Right lobe of liver (tissue), 4 donors: ENCODE data around the gene ZNF202.

Experiments
- POLR2A ChIP-seq: fragments of 450-650 bp; IDR thresholded peaks from one replicate; pipeline ENCODE4 v1.6.1; 2017; ENCODE audit warnings: antibody characterized with exemption, mild to moderate bottlenecking
- TF ChIP-seq, protein P1 (sequence below), 4 donors: fragments of 200-600 bp in 3 of 4; fragments of 450-650 bp in 1 of 4; IDR thresholded peaks; one replicate each; pipeline versions ENCODE4 v1.5.1 to v1.8.0; 2016 to 2022; ENCODE audit warnings: antibody characterized with exemption in 4 of 4, mild to moderate bottlenecking in 2 of 4
- donor health status: DM: no; HTN: no; CAD: no.
- donor health status: DM: no; HTN: no; CAD: no.
- donor health status: DM: no; HTN: yes; CAD: no.

DNA sequence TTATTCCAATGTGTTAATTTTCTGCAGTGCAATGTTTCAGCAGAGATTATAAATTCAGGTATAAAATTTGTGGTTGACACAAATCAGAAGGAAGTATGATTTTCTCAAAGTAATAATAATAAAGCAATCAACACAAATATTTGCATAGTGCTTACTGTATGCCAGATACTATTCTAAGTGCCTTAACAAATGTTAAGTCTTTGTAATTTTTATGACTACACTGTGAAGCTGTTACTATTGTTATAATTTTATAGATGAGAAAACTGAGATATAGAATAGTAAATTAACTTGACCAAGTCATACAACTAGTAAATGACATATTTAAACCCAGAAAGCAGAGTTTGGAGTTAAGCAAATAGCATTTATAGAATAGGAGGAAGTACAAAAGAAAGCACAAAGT, 29.3 kb upstream of the ZNF202 start:
- TF ChIP-seq, protein P1, sequence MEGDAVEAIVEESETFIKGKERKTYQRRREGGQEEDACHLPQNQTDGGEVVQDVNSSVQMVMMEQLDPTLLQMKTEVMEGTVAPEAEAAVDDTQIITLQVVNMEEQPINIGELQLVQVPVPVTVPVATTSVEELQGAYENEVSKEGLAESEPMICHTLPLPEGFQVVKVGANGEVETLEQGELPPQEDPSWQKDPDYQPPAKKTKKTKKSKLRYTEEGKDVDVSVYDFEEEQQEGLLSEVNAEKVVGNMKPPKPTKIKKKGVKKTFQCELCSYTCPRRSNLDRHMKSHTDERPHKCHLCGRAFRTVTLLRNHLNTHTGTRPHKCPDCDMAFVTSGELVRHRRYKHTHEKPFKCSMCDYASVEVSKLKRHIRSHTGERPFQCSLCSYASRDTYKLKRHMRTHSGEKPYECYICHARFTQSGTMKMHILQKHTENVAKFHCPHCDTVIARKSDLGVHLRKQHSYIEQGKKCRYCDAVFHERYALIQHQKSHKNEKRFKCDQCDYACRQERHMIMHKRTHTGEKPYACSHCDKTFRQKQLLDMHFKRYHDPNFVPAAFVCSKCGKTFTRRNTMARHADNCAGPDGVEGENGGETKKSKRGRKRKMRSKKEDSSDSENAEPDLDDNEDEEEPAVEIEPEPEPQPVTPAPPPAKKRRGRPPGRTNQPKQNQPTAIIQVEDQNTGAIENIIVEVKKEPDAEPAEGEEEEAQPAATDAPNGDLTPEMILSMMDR (IDR thresholded peaks at IDR 0.05) = no peak
- TF ChIP-seq POLR2A = no peak
